ENCODE results near the gene ZAP70. TPM values are rescaled to one million over a fixed set of nuclear protein-coding genes. Genes with fewer than 3 reads are reported as not detected.

ZAP70 gene
- total and polyA plus RNA-seq, 2 of the 13 experiments (the other 11 are each of a cell fraction or from before 2014, with no cell fraction given), result 0.51 to 4.0 TPM

DNA sequence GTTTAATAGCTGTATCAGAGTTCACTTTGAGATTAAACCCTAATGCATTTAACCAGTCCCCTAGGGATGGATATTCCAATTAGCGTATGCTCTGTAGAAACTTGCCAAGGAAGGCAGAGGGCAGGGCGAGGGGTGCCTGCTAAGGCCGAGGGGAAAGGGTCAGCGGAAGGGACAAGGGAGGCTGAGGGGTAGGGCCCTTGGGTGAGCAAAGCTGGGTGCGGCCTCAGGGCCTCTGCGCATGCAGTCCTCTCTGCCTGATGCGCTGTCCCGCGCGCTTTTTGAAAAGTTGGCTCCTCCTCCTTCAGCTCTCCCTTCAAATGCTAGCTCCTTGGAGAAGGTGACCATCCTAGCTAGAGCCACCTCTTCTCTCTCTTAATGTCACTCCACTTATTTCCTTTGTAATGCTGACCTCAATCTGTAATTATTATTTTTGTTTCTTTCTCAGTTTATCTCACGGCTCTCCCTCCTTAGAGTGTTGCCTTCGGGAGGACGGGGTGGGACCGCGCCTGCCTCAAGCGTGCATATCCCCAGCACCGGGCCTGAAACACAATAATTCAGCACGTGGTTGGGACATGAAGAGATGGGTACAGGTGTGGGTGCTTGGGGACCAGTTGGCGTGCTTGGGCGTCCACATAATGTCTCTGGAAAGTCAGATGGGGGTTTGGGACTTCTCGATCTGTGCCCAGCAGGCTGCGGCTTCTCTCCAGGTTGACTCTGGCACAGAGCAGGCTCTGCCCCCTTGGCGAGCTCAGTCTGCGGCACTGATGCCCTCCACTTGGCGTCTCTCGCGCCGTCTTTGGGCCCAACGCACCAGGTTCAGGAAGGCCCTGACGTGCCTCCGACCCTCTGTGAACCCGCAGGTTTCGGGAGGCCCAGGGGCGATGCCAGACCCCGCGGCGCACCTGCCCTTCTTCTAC lies 10.0 kb downstream of the ZAP70 start:
- H2AFZ ChIP-seq (ENCODE audit: low read length), result no peak overlapping the region
- ATAC-seq (no peak), DNase-seq (ENCODE audit: low spot score) (no peak), FAIRE-seq (no peak)
- H4K20me1 ChIP-seq (ENCODE audit: insufficient read depth, low read length), result no peaks in the 10 kb centered on the region
- H3K79me2 ChIP-seq (ENCODE audit: insufficient read depth, low read length), result no peaks in the 10 kb centered on the region
- no TSS peak for BruUV-seq (replicated peaks)
- no peak overlapping the region for H3K27ac ChIP-seq (ENCODE audit: extremely low read length, insufficient read depth, low read length)
- 78% methylated on average over 37 of the region's 37 CpGs for WGBS (ENCODE audit: low lambda C conversion rate)
- intact Hi-C loops (cut with micrococcal nuclease; ENCODE audit: unreplicated experiment) (no loop called here), in situ Hi-C loops (cut with HindIII; ENCODE audit: extremely low pct_ligation_motif_present, low pct_unique_long_range_greater_than_20kb) (no loop called here)
- TF ChIP-seq SRF (IDR thresholded peaks at IDR 0.05; ENCODE audit: low read depth, low read length) (no peak), SMC3 (IDR thresholded peaks at IDR 0.05; ENCODE audit: low read length) (no peak), TBL1XR1 (IDR thresholded peaks at IDR 0.05; ENCODE audit: borderline replicate concordance, low read length, partially characterized antibody) (no peak)
- TF ChIP-seq, protein P1, sequence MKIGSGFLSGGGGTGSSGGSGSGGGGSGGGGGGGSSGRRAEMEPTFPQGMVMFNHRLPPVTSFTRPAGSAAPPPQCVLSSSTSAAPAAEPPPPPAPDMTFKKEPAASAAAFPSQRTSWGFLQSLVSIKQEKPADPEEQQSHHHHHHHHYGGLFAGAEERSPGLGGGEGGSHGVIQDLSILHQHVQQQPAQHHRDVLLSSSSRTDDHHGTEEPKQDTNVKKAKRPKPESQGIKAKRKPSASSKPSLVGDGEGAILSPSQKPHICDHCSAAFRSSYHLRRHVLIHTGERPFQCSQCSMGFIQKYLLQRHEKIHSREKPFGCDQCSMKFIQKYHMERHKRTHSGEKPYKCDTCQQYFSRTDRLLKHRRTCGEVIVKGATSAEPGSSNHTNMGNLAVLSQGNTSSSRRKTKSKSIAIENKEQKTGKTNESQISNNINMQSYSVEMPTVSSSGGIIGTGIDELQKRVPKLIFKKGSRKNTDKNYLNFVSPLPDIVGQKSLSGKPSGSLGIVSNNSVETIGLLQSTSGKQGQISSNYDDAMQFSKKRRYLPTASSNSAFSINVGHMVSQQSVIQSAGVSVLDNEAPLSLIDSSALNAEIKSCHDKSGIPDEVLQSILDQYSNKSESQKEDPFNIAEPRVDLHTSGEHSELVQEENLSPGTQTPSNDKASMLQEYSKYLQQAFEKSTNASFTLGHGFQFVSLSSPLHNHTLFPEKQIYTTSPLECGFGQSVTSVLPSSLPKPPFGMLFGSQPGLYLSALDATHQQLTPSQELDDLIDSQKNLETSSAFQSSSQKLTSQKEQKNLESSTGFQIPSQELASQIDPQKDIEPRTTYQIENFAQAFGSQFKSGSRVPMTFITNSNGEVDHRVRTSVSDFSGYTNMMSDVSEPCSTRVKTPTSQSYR (CRISPR knock-in tag; IDR thresholded peaks at IDR 0.05; ENCODE audit: borderline replicate concordance), result no peak
- no peak overlapping the region for H3K9ac ChIP-seq (ENCODE audit: insufficient read depth, low read depth, low read length)
- no peak overlapping the region for H3K4me3 ChIP-seq (replicated peaks in 1 of 3; ENCODE audit: insufficient read depth in 1 of 3, low read depth in 2 of 3, low read length in 3 of 3)
- CTCF ChIA-PET (ENCODE audit: low intra/inter-chr PET ratio, low total read pairs), result no interaction called here
- no peaks in the 10 kb centered on the region for H3K36me3 ChIP-seq (replicated peaks in 1 of 2; ENCODE audit: control insufficient read depth in 1 of 2, insufficient read depth in 2 of 2, low read length in 2 of 2)
- no peaks in the 10 kb centered on the region for H3K9me3 ChIP-seq (ENCODE audit: low read length)
- POLR2A ChIA-PET, result no interaction called here
- H3K4me2 ChIP-seq (ENCODE audit: low read depth, low read length), result no peak overlapping the region
- no peaks in the 10 kb centered on the region; a peak in 1 of 5 replicates for H3K27me3 ChIP-seq (ENCODE audit: control insufficient read depth in 1 of 2, insufficient read depth in 2 of 2, low read length in 2 of 2)
- H3K4me1 ChIP-seq (ENCODE audit: insufficient read depth, low read length), result no peaks in the 10 kb centered on the region

GRCh38 chr2:97724073-97724410 lies 10.7 kb downstream of the ZAP70 start:
- no peak overlapping the region for H2AFZ ChIP-seq (ENCODE audit: low read length)
- H3K4me3 ChIP-seq (replicated peaks in 1 of 3; ENCODE audit: insufficient read depth in 1 of 3, low read depth in 2 of 3, low read length in 3 of 3), result no peak overlapping the region
- H3K36me3 ChIP-seq (replicated peaks in 1 of 2; ENCODE audit: control insufficient read depth in 1 of 2, insufficient read depth in 2 of 2, low read length in 2 of 2), result no peaks in the 10 kb centered on the region
- CTCF ChIA-PET (ENCODE audit: low intra/inter-chr PET ratio, low total read pairs), result no interaction called here
- DNase-seq (ENCODE audit: low spot score), result no peak
- no peak overlapping the region for H3K27ac ChIP-seq (ENCODE audit: extremely low read length, insufficient read depth, low read length)
- H3K4me2 ChIP-seq (ENCODE audit: low read depth, low read length), result no peak overlapping the region
- H3K79me2 ChIP-seq (ENCODE audit: insufficient read depth, low read length), result no peaks in the 10 kb centered on the region
- no peak for ATAC-seq
- H3K27me3 ChIP-seq (ENCODE audit: control insufficient read depth in 1 of 2, insufficient read depth in 2 of 2, low read length in 2 of 2), result no peaks in the 10 kb centered on the region; a peak in 1 of 5 replicates
- no peaks in the 10 kb centered on the region for H3K4me1 ChIP-seq (ENCODE audit: insufficient read depth, low read length)
- POLR2A ChIA-PET, result no interaction called here
- BruUV-seq (replicated peaks), result no TSS peak
- TF ChIP-seq, protein P2, sequence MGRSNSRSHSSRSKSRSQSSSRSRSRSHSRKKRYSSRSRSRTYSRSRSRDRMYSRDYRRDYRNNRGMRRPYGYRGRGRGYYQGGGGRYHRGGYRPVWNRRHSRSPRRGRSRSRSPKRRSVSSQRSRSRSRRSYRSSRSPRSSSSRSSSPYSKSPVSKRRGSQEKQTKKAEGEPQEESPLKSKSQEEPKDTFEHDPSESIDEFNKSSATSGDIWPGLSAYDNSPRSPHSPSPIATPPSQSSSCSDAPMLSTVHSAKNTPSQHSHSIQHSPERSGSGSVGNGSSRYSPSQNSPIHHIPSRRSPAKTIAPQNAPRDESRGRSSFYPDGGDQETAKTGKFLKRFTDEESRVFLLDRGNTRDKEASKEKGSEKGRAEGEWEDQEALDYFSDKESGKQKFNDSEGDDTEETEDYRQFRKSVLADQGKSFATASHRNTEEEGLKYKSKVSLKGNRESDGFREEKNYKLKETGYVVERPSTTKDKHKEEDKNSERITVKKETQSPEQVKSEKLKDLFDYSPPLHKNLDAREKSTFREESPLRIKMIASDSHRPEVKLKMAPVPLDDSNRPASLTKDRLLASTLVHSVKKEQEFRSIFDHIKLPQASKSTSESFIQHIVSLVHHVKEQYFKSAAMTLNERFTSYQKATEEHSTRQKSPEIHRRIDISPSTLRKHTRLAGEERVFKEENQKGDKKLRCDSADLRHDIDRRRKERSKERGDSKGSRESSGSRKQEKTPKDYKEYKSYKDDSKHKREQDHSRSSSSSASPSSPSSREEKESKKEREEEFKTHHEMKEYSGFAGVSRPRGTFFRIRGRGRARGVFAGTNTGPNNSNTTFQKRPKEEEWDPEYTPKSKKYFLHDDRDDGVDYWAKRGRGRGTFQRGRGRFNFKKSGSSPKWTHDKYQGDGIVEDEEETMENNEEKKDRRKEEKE (IDR thresholded peaks at IDR 0.05), result no peak
- 93% methylated on average over 41 of the region's 41 CpGs for WGBS (ENCODE audit: low lambda C conversion rate)
- intact Hi-C loops (cut with micrococcal nuclease; ENCODE audit: unreplicated experiment), result no loop called here
- no peak overlapping the region for H3K9ac ChIP-seq (ENCODE audit: insufficient read depth, low read depth, low read length)
- H4K20me1 ChIP-seq (ENCODE audit: insufficient read depth, low read length), result no peaks in the 10 kb centered on the region
- in situ Hi-C loops (cut with HindIII; ENCODE audit: extremely low pct_ligation_motif_present, low pct_unique_long_range_greater_than_20kb), result no loop called here
- FAIRE-seq, result no peak
- H3K9me3 ChIP-seq (ENCODE audit: low read length), result no peaks in the 10 kb centered on the region
